ENCODE measurements around the gene SMLR1.

DNA sequence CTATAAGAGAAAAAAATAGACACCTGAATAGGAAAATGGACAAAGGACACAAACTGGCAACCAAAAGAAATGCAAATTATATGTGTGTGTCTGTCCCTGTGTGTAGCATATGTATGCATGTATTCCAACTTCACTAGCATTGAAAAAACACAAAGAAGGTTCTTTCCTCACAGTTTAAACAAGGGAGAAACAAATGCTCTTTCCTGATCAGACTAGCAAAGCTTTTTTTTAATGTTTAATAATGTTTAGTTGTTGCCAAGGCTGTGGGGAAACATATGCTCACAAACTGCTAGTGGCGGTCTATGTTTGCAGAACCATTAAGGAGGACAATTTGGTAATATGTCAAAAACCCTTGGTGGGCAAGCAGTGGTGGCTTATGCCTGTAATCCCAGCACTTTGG, 22.4 kb downstream of the SMLR1 start:
- TF ChIP-seq, protein P1, sequence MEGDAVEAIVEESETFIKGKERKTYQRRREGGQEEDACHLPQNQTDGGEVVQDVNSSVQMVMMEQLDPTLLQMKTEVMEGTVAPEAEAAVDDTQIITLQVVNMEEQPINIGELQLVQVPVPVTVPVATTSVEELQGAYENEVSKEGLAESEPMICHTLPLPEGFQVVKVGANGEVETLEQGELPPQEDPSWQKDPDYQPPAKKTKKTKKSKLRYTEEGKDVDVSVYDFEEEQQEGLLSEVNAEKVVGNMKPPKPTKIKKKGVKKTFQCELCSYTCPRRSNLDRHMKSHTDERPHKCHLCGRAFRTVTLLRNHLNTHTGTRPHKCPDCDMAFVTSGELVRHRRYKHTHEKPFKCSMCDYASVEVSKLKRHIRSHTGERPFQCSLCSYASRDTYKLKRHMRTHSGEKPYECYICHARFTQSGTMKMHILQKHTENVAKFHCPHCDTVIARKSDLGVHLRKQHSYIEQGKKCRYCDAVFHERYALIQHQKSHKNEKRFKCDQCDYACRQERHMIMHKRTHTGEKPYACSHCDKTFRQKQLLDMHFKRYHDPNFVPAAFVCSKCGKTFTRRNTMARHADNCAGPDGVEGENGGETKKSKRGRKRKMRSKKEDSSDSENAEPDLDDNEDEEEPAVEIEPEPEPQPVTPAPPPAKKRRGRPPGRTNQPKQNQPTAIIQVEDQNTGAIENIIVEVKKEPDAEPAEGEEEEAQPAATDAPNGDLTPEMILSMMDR (IDR thresholded peaks at IDR 0.05): no peak
- no peak for TF ChIP-seq ZFX (IDR thresholded peaks at IDR 0.05; ENCODE audit: borderline replicate concordance)

All from 22Rv1 (cell line).